ENCODE data around the gene LIN9. TPM values are rescaled to one million over a fixed set of nuclear protein-coding genes. Genes with fewer than 3 reads are reported as not detected.
"Not testable (repeated sequence)": the region's sequence is repeated elsewhere in the genome, so short reads cannot be mapped to it uniquely, and the experiment has no call there.

The LIN9 gene
- total RNA-seq, 2 experiments from 2014 or later, result 10.4 to 11.5 TPM

DNA sequence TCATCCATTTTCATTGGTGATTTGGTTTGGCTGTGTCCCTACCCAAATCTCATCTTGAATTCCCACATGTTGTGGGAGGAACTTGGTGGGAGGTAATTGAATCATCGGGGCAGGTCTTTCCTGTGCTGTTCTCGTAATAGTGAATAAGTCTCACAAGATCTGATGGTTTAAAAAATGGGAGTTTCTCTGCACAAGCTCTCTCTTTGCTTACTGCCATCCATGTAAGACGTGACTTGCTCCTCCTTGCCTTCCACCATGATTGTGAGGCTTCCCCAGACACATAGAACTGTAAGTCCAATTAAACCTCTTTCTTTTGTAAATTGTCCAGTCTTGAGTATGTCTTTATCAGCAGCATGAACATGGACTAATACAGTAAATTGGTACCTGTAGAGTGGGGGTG, 31.1 kb upstream of the LIN9 start:
- H3K4me3 Mint-ChIP-seq; POLR2A ChIA-PET; CTCF ChIA-PET; DNase-seq; H3K4me1 Mint-ChIP-seq; H3K9me3 Mint-ChIP-seq; H3K36me3 Mint-ChIP-seq (ENCODE audit: low read depth); H3K27me3 Mint-ChIP-seq; H3K27ac Mint-ChIP-seq: not testable (repeated sequence)

DNA sequence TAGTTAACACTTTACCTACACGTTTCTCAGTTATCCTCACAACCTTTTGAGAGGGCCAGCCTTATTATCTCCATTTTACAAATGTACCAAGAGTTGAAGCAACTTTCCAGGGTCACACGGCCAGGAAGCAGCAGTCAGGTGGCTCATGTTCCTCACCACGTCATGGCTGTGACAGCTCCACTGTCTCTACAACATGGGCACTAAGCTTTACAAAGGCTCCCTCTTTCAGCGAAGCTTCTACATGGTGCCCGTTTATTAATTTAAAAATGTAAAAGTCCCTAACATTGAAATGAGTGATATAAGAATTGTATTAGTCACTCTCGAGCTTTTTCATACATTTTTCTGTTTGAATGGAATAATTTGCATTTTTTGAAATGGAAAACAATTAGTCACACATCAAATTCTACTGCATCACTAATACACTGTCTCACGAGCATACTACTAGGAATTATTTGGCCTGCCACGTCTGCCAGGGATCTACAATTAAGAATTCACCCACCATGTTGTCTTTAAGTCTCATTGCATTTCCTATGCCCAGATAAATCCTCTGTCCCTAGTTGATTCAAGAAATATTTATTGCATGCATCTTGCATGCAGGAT, 28.4 kb upstream of the LIN9 start:
- peaks cover 15% of the 10 kb centered on the region for H3K4me1 Mint-ChIP-seq
- no peak overlapping the region for H3K27ac Mint-ChIP-seq
- no peaks in the 10 kb centered on the region for H3K36me3 Mint-ChIP-seq (ENCODE audit: low read depth)
- CTCF ChIA-PET, result interaction anchor here (1.5 kb wide), 1 partner anchor 28 kb away, joined by 5 read pairs; the partner anchor contains the start of gene LIN9
- H3K4me3 Mint-ChIP-seq, result no peak overlapping the region
- peaks cover 6% of the 10 kb centered on the region for H3K9me3 Mint-ChIP-seq
- DNase-seq, result no peak
- H3K27me3 Mint-ChIP-seq, result peaks cover 7% of the 10 kb centered on the region
- POLR2A ChIA-PET, result no interaction called here

DNA sequence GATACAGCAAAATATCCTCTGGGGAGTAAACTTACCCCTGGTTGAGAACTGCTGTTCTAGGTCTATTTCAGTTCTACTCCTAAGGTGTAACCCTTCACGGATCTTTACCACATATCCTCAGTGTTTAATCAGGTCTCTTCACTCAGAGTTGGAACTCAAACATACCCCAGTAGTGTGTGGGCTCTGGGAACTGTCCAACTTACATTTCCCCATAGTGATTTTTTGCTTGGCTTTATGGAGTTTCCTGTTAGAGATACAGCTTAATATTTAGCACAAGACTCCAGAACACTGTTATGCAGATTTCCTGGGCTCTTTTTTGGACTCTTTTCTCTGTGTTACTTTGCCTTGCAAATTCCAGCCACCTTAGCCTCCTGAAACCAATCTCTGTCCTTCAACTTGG, 26.7 kb upstream of the LIN9 start:
- DNase-seq, result no peak
- ChIA-PET POLR2A (no interaction called here), CTCF (interaction anchor here (1.0 to 4.7 kb wide), 3 partner anchors 25 to 211 kb away, joined by 3 to 83 read pairs (median 41); partner anchors contain the start of genes LIN9 and PARP1)

DNA sequence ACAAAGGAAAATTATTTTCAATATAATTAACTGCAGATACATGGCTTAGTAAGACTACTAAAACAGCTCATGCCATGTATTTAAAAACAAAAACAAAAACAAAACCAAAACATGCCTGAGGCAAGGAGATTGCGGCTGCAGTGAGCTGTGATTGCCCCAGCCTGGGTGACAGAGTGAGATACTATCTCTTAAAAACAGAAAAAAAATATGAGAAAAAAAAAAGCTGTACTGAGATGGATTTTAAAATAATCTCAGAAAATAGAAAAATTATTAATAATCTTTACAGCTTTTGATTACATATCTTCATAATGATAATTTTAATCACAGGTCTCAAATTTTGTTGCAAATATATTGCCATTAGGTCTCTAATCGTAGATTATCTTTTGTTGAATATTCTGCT, 24.0 kb upstream of the LIN9 start:
- ChIA-PET CTCF (interaction anchor here (0.6 to 4.7 kb wide), 47 partner anchors 8 to 904 kb away, joined by 3 to 83 read pairs (median 4); partner anchors contain the start of genes ACBD3, LIN9 and PARP1), POLR2A (interaction anchor here (0.8 to 1.9 kb wide), 7 partner anchors 13 to 267 kb away, joined by 3 to 22 read pairs (median 3); partner anchors contain the start of gene LIN9)
- H3K9me3 Mint-ChIP-seq, result no peaks in the 10 kb centered on the region
- H3K36me3 Mint-ChIP-seq (ENCODE audit: low read depth), result no peaks in the 10 kb centered on the region
- H3K27me3 Mint-ChIP-seq, result no peaks in the 10 kb centered on the region
- peaks cover 20% of the 10 kb centered on the region for H3K4me1 Mint-ChIP-seq
- H3K4me3 Mint-ChIP-seq, result peak overlapping the region; percentile 3
- peak; percentile 21 for DNase-seq
- H3K27ac Mint-ChIP-seq, result no peak overlapping the region

More for the DNA sequence above, 26.7 kb upstream of the LIN9 start:
- Mint-ChIP-seq H3K4me1 (peaks cover 19% of the 10 kb centered on the region), H3K27me3 (peaks cover 7% of the 10 kb centered on the region), H3K36me3 (ENCODE audit: low read depth) (no peaks in the 10 kb centered on the region), H3K27ac (no peak overlapping the region), H3K4me3 (no peak overlapping the region), H3K9me3 (peaks cover 6% of the 10 kb centered on the region)

DNA sequence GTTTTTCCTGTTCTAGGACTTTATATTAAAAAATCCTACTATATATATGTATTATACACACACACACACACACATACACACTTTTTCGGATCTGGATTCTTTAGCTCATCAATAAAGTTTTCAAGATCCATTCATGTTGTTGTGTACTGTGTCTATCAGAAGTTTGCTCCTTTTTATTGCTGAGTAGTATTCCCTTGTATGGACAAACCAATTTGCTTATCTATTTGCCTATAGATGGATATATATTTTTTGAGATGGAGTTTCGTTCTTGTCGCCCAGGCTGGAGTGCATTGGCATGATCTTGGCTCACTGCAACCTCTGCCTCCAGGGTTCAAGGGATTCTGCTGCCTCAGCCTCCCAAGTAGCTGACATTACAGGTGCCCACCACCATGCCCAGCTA, 20.3 kb upstream of the LIN9 start:
- POLR2A ChIA-PET, result no interaction called here
- CTCF ChIA-PET, result interaction anchor here (0.6 to 1.1 kb wide), 3 partner anchors 22 to 79 kb away, joined by 3 to 4 read pairs (median 3); partner anchors contain the start of gene PARP1
- H3K27me3 Mint-ChIP-seq, result no peaks in the 10 kb centered on the region

DNA sequence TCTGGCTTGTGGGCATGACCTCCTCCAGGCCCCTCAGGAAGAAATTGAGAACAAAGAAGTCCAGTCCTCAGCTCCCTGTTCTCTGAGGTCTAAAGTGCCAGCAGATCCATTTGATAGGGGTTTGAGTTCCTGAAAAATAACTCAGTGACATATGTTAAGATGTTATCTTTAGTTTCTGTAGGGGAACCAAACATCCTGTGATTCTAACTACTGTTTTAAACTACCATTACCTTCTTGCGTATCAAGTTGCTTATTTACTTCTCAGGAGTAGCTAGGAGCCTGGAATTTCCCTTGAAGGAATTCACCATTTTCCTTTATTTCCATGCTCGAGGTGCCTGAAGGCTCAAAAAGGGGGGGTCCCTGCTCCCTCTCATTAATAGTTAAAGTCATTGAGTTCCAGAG, 18.8 kb upstream of the LIN9 start:
- POLR2A ChIA-PET, result interaction anchor here (0.6 to 1.4 kb wide), 2 partner anchors 18 to 54 kb away, joined by 3 to 6 read pairs; partner anchors contain the start of gene LIN9
- DNase-seq, result no peak
- Mint-ChIP-seq H3K36me3 (ENCODE audit: low read depth) (no peaks in the 10 kb centered on the region), H3K27ac (no peak overlapping the region), H3K27me3 (peaks cover 2% of the 10 kb centered on the region), H3K4me3 (no peak overlapping the region), H3K9me3 (no peaks in the 10 kb centered on the region), H3K4me1 (peaks cover 13% of the 10 kb centered on the region)
- CTCF ChIA-PET, result no interaction called here

More for the DNA sequence above, 20.3 kb upstream of the LIN9 start:
- peaks cover 20% of the 10 kb centered on the region for H3K4me1 Mint-ChIP-seq
- no peak overlapping the region for H3K4me3 Mint-ChIP-seq
- H3K36me3 Mint-ChIP-seq (ENCODE audit: low read depth), result no peaks in the 10 kb centered on the region
- no peak overlapping the region for H3K27ac Mint-ChIP-seq
- H3K9me3 Mint-ChIP-seq, result no peaks in the 10 kb centered on the region
- DNase-seq, result no peak

DNA sequence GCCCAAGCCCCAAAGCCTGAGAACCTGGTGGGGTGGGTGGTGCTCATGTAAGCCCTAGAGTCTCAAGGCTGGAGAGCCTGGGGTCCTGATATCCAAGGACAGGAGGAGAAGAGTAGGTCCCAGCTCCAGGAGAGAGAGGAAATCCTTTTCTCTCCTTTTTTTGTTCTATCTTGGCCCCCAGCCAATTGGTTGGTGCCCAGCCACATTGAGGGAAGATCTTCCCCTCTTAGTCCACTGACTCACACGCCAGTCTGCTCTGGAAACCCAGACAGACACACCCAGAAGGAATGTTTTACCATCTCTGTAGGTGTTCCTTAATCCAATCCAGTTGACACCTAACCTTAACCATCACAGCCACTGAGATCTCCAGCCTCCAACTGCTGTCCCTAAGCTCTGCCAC, 16.2 kb upstream of the LIN9 start:
- DNase-seq, result no peak
- Mint-ChIP-seq H3K9me3 (no peaks in the 10 kb centered on the region), H3K4me1 (peaks cover 7% of the 10 kb centered on the region), H3K27ac (no peak overlapping the region), H3K4me3 (no peak overlapping the region), H3K36me3 (ENCODE audit: low read depth) (no peaks in the 10 kb centered on the region), H3K27me3 (peaks cover 6% of the 10 kb centered on the region)
- ChIA-PET POLR2A (interaction anchor here (1.1 kb wide), 1 partner anchor 14 kb away, joined by 3 read pairs; no protein-coding TSS in a partner anchor), CTCF (interaction anchor here (0.6 to 1.5 kb wide), 2 partner anchors 8 to 262 kb away, joined by 4 to 8 read pairs; no protein-coding TSS in a partner anchor)

DNA sequence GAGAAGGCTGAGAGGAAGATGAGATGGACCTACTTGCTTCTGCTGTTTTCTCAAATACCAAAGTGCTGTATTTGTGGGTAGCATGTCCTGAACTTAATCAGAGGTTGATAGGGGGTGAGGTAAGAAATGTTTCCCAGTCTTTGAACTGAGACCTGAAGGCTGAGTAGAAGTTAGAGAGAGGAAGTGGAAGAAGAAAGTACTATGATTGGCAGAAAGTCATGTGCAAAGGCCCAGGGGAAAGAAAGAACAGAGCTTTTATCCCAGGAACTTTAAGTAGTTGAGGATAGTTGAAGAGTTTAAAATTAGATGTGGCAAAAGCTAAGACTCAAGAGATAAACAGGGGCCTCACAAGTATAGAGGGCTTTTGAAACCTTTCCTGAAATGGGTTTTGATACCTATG, 15.5 kb upstream of the LIN9 start:
- ChIA-PET POLR2A (no interaction called here), CTCF (interaction anchor here (0.6 to 1.9 kb wide), 4 partner anchors 9 to 261 kb away, joined by 3 to 10 read pairs (median 6); no protein-coding TSS in a partner anchor)
- H3K4me1 Mint-ChIP-seq, result peaks cover 7% of the 10 kb centered on the region

DNA sequence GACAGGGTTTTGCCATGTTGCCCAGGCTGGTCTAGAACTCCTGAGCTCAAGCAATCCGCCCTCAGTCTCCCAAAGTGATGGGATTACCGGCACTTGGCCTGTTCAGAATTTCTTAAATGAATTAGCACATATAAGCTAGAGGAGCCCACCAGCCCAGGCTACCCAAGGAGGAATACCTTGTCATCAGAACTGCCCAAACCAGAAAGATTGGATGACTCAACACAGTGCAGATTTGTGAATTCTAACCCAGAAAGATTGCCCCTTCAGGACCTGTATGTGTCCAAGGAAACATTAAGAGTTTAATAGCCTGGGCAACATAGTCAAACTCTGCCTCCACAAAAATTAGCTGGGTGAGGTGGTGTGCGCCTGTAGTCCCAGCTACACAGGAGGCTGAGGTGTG, 14.0 kb upstream of the LIN9 start:
- Mint-ChIP-seq H3K4me3 (no peak overlapping the region), H3K9me3 (no peaks in the 10 kb centered on the region), H3K27me3 (peaks cover 11% of the 10 kb centered on the region), H3K4me1 (peaks cover 6% of the 10 kb centered on the region), H3K27ac (no peak overlapping the region), H3K36me3 (ENCODE audit: low read depth) (no peaks in the 10 kb centered on the region)
- ChIA-PET POLR2A (interaction anchor here (1.3 kb wide), 1 partner anchor 14 kb away, joined by 3 read pairs; the partner anchor contains the start of gene LIN9), CTCF (interaction anchor here (0.9 to 1.9 kb wide), 3 partner anchors 10 to 21 kb away, joined by 3 to 10 read pairs (median 3); no protein-coding TSS in a partner anchor)
- no peak for DNase-seq

More for the DNA sequence above, 15.5 kb upstream of the LIN9 start:
- no peaks in the 10 kb centered on the region for H3K36me3 Mint-ChIP-seq (ENCODE audit: low read depth)
- no peak overlapping the region for H3K4me3 Mint-ChIP-seq
- H3K27me3 Mint-ChIP-seq, result peaks cover 6% of the 10 kb centered on the region
- DNase-seq, result no peak
- H3K9me3 Mint-ChIP-seq, result no peaks in the 10 kb centered on the region
- H3K27ac Mint-ChIP-seq, result no peak overlapping the region

DNA sequence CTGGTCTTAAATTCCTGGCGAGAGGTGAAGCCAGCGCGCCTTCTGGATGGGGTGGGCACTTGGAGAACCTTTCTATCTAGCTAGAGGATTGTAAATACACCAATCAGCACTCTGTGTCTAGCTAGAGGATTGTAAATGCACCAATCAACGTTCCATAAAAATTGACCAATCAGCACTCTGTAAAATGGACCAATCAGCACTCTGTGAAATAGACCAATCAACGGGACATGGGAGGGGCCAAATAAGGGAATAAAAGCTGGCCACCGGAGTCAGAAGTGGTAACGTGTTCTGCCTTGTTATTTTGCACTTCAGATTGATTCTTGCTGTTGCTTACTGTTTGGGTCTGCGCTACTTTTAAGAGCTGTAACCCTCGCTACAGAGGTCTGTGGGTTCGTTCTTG, 12.0 kb upstream of the LIN9 start:
- POLR2A ChIA-PET, result interaction anchor here (0.8 kb wide), 1 partner anchor 12 kb away, joined by 3 read pairs; the partner anchor contains the start of gene LIN9
- H3K36me3 Mint-ChIP-seq (ENCODE audit: low read depth), result no peaks in the 10 kb centered on the region
- CTCF ChIA-PET, result interaction anchor here (1.2 kb wide), 1 partner anchor 12 kb away, joined by 7 read pairs; no protein-coding TSS in a partner anchor
- H3K27me3 Mint-ChIP-seq, result peaks cover 21% of the 10 kb centered on the region
- no peak overlapping the region for H3K4me3 Mint-ChIP-seq
- DNase-seq, result no peak
- H3K4me1 Mint-ChIP-seq, result no peaks in the 10 kb centered on the region
- no peaks in the 10 kb centered on the region for H3K9me3 Mint-ChIP-seq
- H3K27ac Mint-ChIP-seq, result no peak overlapping the region

DNA sequence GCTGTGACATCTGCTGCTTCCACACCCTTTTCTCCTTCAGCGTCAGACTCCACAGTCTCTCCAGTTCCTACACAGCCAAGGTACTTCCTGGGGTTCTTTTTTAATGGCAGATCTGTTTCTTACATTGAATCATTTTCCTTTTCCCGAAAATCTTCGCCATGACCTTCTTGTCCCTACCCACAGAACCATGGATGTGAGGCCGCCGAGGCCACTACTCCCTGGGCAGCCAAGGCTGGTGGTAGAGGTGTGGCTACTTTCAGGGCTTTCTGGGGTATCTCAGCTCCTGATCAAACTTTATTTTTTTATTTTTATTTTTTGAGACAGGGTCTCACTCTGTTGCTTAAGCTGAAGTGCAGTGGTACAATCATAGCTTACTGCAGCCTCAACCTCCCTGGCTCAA, 9.5 kb upstream of the LIN9 start:
- DNase-seq, result no peak
- Mint-ChIP-seq H3K4me1 (no peaks in the 10 kb centered on the region), H3K27ac (no peak overlapping the region), H3K36me3 (ENCODE audit: low read depth) (no peaks in the 10 kb centered on the region), H3K4me3 (no peak overlapping the region), H3K27me3 (peaks cover 41% of the 10 kb centered on the region), H3K9me3 (no peaks in the 10 kb centered on the region)
- ChIA-PET CTCF (interaction anchor here (0.9 kb wide), 1 partner anchor 9 kb away, joined by 4 read pairs; no protein-coding TSS in a partner anchor), POLR2A (interaction anchor here (1.4 kb wide), 1 partner anchor 9 kb away, joined by 4 read pairs; the partner anchor contains the start of gene LIN9)

DNA sequence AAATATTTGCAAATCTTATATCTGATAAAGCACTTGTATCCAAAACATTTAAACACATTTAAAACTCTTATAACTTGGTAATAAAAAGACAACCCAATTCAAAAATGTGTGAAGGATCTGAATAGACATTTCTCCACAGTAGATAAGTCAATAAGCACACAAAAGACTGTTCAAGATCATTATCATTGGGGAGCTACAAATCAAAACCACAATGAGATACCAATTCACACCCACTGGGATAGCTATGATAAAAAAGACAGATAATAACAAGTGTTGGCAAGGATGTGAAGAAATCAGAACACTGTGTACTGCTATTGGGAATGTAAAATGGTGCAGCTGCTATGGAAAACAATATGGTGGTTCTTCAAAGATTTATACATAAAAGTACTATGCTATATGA, 5.1 kb upstream of the LIN9 start:
- no peak overlapping the region for H3K4me3 Mint-ChIP-seq
- H3K4me1 Mint-ChIP-seq, result peaks cover 9% of the 10 kb centered on the region
- no peak overlapping the region for H3K27ac Mint-ChIP-seq
- no peak for DNase-seq
- H3K27me3 Mint-ChIP-seq, result peaks cover 43% of the 10 kb centered on the region
- no peaks in the 10 kb centered on the region for H3K36me3 Mint-ChIP-seq (ENCODE audit: low read depth)
- POLR2A ChIA-PET, result interaction anchor here (1.0 kb wide), 1 partner anchor 10 kb away, joined by 3 read pairs; no protein-coding TSS in a partner anchor
- CTCF ChIA-PET, result interaction anchor here (1.3 kb wide), 1 partner anchor 19 kb away, joined by 6 read pairs; no protein-coding TSS in a partner anchor
- H3K9me3 Mint-ChIP-seq, result no peaks in the 10 kb centered on the region

DNA sequence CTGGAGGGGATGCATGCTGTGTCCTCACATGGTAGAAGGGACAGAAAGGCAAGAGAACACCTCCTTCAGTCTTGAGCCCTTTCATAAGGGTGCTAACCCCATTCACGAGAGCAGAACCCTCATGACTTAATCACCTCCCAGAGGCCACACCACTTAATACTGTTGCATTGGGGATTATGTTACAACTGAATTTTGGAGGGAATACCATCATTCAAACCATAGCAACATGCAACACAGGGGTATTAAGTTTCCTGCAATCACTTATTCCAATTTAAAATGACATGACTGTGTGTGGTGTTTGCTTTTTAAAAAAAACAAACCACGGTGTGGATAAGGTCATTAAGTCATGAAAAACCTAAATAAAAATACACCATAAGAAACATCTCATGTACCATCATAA, 3.1 kb upstream of the LIN9 start:
- Mint-ChIP-seq H3K27ac (no peak overlapping the region), H3K27me3 (peaks cover 36% of the 10 kb centered on the region), H3K4me3 (no peak overlapping the region), H3K9me3 (no peaks in the 10 kb centered on the region), H3K4me1 (peaks cover 20% of the 10 kb centered on the region), H3K36me3 (ENCODE audit: low read depth) (no peaks in the 10 kb centered on the region)
- ChIA-PET CTCF (interaction anchor here (0.8 to 3.6 kb wide), 3 partner anchors 21 to 186 kb away, joined by 3 to 41 read pairs (median 14); no protein-coding TSS in a partner anchor), POLR2A (no interaction called here)
- DNase-seq, result no peak
